IPS-20b (cell line): ENCODE measurements around the gene DSCAM.

Experiments
- H3K27ac ChIP-seq: one replicate; pipeline ENCODE4 v1.5.1; 2013; ENCODE audit warnings: low read length
- H3K27me3 ChIP-seq: 2 replicates; pipeline ENCODE4 v1.6.1; 2013; ENCODE audit warnings: mild to moderate bottlenecking, low read length, inconsistent platforms; ENCODE audit not compliant: insufficient read depth
- H3K36me3 ChIP-seq: 2 replicates; pipeline ENCODE4 v1.6.1; 2013; ENCODE audit warnings: low read depth, mild to moderate bottlenecking, inconsistent platforms, low read length, moderate library complexity; ENCODE audit not compliant: insufficient read depth
- H3K4me1 ChIP-seq: 2 replicates; pipeline ENCODE4 v1.6.1; 2013; ENCODE audit warnings: mild to moderate bottlenecking, control low read depth, inconsistent platforms, low read length, moderate library complexity; ENCODE audit not compliant: insufficient read depth
- H3K4me3 ChIP-seq: 2 replicates; pipeline ENCODE4 v1.5.1; 2013; ENCODE audit warnings: mild to moderate bottlenecking, low read length, inconsistent platforms
- H3K9ac ChIP-seq: 2 replicates; pipeline ENCODE4 v1.6.1; 2013; ENCODE audit warnings: low read depth, mild to moderate bottlenecking, inconsistent platforms, low read length, moderate library complexity
- H3K9me3 ChIP-seq: 2 replicates; pipeline ENCODE4 v1.6.1; 2013; ENCODE audit warnings: mild to moderate bottlenecking, low read depth, low read length, inconsistent platforms; ENCODE audit not compliant: insufficient read depth

DSCAM gene

DNA sequence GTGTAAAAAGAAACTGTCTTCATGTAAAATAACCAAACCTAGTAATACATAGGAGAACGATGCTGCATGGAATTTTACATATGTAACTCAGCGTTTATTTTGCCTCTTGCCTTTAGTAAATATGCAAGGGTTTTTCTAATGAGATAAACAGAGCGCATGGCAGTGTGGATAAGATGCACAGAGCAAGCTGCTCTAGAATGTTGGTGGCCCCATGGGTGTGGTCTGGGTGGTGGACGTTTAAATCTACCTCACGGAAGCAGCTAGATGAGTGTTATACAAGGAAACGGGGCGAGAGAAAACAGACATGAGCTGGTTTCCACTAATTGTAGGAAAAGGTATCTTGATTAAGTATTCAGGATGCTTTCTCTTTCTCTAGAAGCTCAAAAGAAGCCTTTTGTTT, 205.9 kb downstream of the DSCAM start:
- Histone ChIP-seq H3K9me3 (no peaks in the 10 kb centered on the region; the same call in none of the 2 replicates), H3K27ac (no peak overlapping the region), H3K9ac (no peak overlapping the region), H3K4me1 (no peaks in the 10 kb centered on the region), H3K36me3 (no peaks in the 10 kb centered on the region), H3K27me3 (no peaks in the 10 kb centered on the region), H3K4me3 (no peak overlapping the region)

DNA sequence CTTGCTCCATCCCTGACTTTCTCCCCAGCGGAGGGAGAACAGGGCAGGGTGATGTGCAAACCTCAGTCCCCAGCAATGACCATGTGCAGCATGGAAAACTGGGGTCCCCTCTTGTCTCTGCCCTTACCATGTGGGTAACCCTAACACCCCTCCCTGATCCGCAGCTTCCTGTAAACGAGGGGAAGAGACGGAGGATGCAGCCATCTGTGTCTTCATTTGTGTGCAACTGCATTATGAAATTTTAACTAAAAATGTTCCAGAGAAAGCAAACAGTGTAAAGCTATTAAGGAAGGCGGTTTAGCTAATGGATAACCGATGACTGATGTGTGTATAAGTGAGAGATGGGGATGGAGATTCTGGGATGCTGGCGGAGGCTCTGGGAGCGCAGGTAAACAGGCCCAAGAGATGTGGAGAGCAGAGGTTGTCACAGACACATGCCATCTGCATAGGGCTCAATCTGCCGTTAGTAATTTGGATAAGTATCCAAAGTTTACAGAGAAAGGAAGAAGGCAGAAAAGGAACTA, 206.6 kb downstream of the DSCAM start:
- Histone ChIP-seq H3K9me3 (no peaks in the 10 kb centered on the region; the same call in none of the 2 replicates), H3K9ac (no peak overlapping the region), H3K27me3 (no peaks in the 10 kb centered on the region), H3K27ac (no peak overlapping the region), H3K4me1 (no peaks in the 10 kb centered on the region), H3K4me3 (no peak overlapping the region), H3K36me3 (no peaks in the 10 kb centered on the region)

DNA sequence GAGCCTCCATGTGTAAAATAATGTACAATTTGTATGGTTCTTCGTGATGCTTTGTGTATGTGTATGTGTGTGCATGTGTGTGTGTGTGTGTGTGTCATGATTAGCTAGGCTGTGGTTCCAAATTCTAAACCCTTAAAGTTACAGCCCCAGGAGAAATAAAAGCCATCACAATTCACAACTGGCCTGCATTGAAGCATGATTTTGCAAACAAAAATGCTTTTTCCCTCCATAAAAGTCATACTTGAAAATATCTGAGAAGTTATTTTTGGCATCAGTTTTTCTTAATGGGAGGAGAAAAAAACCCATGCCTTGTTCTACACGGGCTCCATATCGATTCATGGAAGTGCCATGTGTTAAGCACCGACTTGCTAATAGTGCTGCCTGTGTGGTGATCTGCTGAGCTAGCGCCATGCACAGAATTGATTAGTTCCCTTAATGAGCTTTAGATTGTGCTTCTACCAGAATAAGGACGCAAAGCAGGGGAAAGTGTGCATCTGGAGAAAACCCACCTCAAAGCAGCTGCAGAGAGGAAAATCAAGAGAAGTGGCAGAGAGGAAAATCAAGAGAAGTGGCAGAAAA, 207.3 kb downstream of the DSCAM start:
- Histone ChIP-seq H3K27me3 (no peaks in the 10 kb centered on the region), H3K9ac (no peak overlapping the region), H3K9me3 (no peaks in the 10 kb centered on the region; the same call in none of the 2 replicates), H3K4me1 (no peaks in the 10 kb centered on the region), H3K36me3 (no peaks in the 10 kb centered on the region), H3K4me3 (no peak overlapping the region), H3K27ac (no peak overlapping the region)

DNA sequence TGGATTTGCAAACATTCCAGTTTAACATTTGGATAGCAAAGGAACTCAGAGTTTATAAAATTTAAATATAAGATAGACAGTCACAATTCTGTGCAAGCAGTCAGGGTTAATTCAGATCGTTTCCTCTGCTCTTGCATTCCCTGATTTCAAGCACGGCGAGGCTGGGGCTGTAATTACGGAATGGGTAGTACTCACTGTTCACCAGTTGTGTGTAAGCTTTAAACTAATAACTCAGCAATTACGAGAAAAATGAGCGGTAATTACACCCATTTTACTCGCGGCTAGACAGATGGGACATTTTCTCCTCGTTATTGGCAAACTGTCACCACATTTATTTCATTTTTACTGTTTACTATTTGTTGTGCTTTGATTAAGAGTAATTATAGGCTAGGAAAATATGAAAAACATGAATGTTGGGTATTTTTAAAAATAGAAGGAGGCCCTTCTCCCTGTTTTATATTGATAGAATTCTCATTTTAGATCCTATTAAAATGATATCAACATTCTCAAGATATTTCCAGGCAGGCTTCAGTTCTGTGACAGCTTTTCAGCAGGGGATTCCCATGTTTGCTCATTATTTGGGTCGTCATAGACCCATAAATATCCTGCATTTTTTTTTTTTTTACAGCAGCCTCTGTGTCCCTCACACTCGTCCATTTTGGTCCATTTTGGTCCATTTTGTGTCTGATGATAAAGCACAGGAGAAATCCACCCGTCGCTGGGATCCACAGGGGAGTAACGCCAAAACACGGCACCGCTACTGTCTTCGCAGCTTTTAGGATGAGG, 208.3 kb downstream of the DSCAM start:
- H3K9me3 ChIP-seq = no peaks in the 10 kb centered on the region
- no peaks in the 10 kb centered on the region for H3K36me3 ChIP-seq
- no peak overlapping the region for H3K9ac ChIP-seq

DNA sequence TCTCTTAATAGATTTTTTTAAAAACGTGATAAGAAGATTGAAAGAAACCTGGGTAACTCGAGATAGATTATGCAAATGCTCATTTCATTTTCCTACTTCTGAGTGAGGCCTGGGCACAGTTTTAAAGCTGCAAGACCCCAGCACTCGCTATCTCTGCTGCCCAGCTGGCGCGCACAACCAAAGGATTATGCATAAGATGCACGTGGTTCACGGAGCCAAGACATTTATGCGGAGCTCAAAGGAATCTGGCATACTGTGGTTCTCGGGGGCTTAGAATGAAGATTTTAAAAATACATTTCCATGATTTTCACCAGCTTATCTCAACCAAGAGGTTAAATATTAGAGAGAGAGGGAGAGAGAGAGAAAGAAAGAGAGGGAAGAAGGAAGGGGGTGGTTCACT, 210.9 kb downstream of the DSCAM start:
- H3K4me3 ChIP-seq = no peak overlapping the region
- H3K27ac ChIP-seq = no peak overlapping the region
- H3K36me3 ChIP-seq = no peaks in the 10 kb centered on the region
- no peaks in the 10 kb centered on the region for H3K4me1 ChIP-seq
- H3K27me3 ChIP-seq = no peaks in the 10 kb centered on the region
- H3K9me3 ChIP-seq = no peaks in the 10 kb centered on the region
- H3K9ac ChIP-seq = no peak overlapping the region

More for the DNA sequence above, 208.3 kb downstream of the DSCAM start:
- H3K4me1 ChIP-seq = no peaks in the 10 kb centered on the region
- H3K27ac ChIP-seq = no peak overlapping the region
- H3K27me3 ChIP-seq = no peaks in the 10 kb centered on the region
- no peak overlapping the region for H3K4me3 ChIP-seq

DNA sequence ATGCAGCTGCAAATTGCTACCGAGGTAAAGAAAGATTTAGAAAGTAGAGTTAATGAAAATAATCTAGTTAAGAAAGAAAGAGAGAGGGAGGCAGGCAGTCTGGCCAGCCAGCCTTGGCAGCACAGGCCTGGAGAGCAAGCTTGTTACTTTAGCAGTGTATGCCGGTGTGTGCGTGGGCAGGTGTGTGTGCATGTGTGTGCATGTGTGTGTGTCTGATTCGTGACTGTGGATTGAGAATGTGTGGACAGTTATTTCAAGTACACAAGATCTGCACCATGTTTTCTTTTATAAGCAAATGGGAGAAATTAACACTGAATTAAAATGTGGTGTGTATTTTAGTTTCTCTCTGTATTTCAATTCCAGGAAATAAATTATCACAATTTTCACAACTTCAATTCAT, 211.6 kb downstream of the DSCAM start:
- Histone ChIP-seq H3K27ac (no peak overlapping the region), H3K27me3 (no peaks in the 10 kb centered on the region), H3K4me1 (no peaks in the 10 kb centered on the region), H3K9me3 (no peaks in the 10 kb centered on the region), H3K4me3 (no peak overlapping the region), H3K36me3 (no peaks in the 10 kb centered on the region), H3K9ac (no peak overlapping the region)

DNA sequence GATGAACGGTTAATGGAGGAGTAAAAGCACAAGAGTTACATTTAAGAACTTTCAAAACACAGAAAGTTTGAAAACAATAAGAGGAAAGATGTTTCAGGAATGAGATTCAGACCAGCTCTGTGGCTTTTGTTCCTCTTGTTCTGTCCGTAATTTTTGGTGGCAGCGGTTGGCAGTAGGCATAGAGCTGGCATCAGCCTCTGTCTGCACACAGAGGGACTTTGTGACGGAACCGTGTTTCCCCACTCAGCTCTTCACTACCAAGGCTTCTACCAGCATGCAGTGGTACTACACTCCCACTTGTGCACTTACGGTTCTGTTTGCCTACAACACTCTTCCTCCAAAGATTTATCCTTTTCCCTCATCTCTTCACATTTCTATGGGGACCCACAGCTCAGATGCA, 212.8 kb downstream of the DSCAM start:
- no peak overlapping the region for H3K27ac ChIP-seq
- H3K4me3 ChIP-seq = no peak overlapping the region
- H3K9ac ChIP-seq = no peak overlapping the region

DNA sequence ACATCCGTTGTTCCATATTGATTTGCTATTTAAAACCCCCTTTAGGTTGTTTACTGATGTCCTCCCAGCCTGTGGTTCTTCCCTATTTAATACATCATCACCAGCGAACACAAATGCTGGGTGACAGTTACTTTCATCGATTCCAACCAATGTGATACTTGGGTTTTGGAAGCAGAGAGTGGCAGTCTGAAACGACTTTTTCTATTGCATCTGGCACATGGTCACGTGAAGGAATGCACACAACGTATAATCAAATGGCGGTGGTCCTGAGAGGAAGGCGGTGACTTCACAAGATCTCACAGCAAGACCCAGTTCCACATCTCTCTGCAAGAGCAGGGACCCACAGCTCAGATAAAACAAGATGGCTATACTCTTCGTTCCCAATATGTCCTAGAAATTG, 213.9 kb downstream of the DSCAM start:
- Histone ChIP-seq H3K27ac (no peak overlapping the region), H3K9ac (no peak overlapping the region), H3K36me3 (no peaks in the 10 kb centered on the region), H3K4me1 (no peaks in the 10 kb centered on the region), H3K4me3 (no peak overlapping the region), H3K27me3 (no peaks in the 10 kb centered on the region), H3K9me3 (no peaks in the 10 kb centered on the region)

More for the DNA sequence above, 212.8 kb downstream of the DSCAM start:
- Histone ChIP-seq H3K9me3 (no peaks in the 10 kb centered on the region), H3K36me3 (no peaks in the 10 kb centered on the region), H3K4me1 (no peaks in the 10 kb centered on the region), H3K27me3 (no peaks in the 10 kb centered on the region)

DNA sequence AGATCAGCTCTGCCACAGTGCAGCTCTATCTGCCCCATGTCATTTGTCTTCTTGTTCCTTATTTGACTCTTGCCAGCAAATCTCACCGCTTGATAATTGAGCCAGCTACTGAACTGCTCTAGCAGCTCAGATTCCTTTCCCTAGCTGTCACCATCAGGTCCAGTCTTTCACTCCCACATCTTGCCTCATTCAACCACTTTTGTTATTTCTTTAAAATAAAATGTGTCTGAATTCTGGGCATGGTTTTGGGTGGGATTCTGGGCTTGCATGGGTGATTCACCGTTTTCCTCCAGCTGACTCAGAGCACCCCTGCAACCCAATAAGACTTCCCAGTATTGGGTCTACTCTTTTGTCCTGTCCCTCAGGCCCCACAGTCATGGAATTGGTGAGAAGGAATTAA, 215.7 kb downstream of the DSCAM start:
- Histone ChIP-seq H3K9ac (no peak overlapping the region), H3K4me3 (no peak overlapping the region), H3K4me1 (no peaks in the 10 kb centered on the region), H3K36me3 (no peaks in the 10 kb centered on the region), H3K27me3 (no peaks in the 10 kb centered on the region), H3K9me3 (no peaks in the 10 kb centered on the region), H3K27ac (no peak overlapping the region)

DNA sequence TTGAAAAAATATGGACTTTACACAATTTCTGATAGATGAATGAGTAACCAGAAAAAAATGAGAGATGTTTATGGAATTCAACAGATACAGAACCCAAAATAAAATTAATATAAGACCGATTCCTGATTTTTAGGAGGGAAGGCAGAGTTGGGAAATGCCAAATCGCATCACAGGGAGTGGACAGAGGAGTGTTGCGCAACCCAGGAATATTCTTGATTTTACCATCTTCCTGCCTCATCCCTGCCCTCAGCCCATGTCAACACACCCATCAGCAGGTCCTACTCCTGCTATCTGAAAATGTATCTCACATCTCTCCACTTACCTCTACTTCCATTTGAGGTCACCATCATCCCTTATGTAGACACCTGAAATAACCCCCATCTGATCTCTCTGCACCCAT, 221.0 kb downstream of the DSCAM start:
- no peak overlapping the region for H3K4me3 ChIP-seq
- H3K9ac ChIP-seq = no peak overlapping the region
- no peak overlapping the region for H3K27ac ChIP-seq
- no peaks in the 10 kb centered on the region for H3K27me3 ChIP-seq
- H3K9me3 ChIP-seq = no peaks in the 10 kb centered on the region
- H3K36me3 ChIP-seq = no peaks in the 10 kb centered on the region
- peaks cover 21% of the 10 kb centered on the region for H3K4me1 ChIP-seq

DNA sequence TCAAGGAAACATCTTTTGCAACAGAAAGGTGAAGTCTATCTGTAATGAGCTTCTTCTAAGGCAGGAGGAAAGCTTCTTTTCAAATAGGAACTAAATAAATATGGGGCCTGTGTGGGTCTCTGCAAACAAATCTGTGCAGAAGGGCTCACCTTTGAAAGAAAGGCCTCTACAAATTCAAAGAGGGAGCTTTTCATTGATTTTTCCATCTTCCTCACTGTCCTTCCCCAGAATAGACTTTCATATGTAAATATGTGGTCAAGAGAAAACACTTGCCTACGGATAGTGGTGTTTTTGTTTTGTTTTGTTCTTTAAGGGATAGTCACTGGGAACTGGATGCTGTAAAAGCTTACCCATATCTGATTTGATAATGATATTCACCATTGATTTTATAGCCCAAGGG, 223.4 kb downstream of the DSCAM start:
- H3K9ac ChIP-seq = no peak overlapping the region
- H3K4me1 ChIP-seq = peaks cover 21% of the 10 kb centered on the region
- no peak overlapping the region for H3K27ac ChIP-seq
- H3K4me3 ChIP-seq = peak overlapping the region; percentile 15
- no peaks in the 10 kb centered on the region for H3K36me3 ChIP-seq
- no peaks in the 10 kb centered on the region for H3K27me3 ChIP-seq
- no peaks in the 10 kb centered on the region for H3K9me3 ChIP-seq

DNA sequence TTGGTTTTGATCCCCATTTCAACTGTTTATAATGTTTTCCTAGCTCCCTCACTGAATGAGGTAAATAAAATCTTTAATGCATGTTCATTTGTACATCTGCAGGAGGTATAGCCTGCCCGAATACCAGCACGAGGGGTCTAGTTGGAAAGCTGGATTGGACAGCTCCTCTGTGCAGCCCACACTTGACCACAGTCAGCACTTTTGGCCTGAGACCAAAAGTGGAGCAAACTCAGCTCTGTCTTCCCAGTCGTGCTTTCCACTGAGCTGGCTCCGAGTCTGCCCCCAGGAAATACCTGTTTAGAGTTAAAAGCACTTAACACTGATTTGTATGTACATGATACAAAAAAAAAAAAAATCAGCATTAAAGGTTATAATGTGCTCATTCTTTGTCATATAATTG, 224.4 kb downstream of the DSCAM start:
- H3K27ac ChIP-seq = no peak overlapping the region
- H3K9ac ChIP-seq = no peak overlapping the region
- H3K27me3 ChIP-seq = no peaks in the 10 kb centered on the region
- H3K4me3 ChIP-seq = no peak overlapping the region
- H3K36me3 ChIP-seq = no peaks in the 10 kb centered on the region
- peaks cover 21% of the 10 kb centered on the region for H3K4me1 ChIP-seq
- H3K9me3 ChIP-seq = no peaks in the 10 kb centered on the region
